Measurements from ENCODE around the gene ACKR4. TPM values are rescaled to one million over a fixed set of nuclear protein-coding genes. Genes with fewer than 3 reads are reported as not detected.

The ACKR4 gene
- total RNA-seq, result 10 to 100 TPM in 1 of 2 donors, 1 to 10 TPM in 1; 7.3 to 13.5 TPM

- TF ChIP-seq, protein P1, sequence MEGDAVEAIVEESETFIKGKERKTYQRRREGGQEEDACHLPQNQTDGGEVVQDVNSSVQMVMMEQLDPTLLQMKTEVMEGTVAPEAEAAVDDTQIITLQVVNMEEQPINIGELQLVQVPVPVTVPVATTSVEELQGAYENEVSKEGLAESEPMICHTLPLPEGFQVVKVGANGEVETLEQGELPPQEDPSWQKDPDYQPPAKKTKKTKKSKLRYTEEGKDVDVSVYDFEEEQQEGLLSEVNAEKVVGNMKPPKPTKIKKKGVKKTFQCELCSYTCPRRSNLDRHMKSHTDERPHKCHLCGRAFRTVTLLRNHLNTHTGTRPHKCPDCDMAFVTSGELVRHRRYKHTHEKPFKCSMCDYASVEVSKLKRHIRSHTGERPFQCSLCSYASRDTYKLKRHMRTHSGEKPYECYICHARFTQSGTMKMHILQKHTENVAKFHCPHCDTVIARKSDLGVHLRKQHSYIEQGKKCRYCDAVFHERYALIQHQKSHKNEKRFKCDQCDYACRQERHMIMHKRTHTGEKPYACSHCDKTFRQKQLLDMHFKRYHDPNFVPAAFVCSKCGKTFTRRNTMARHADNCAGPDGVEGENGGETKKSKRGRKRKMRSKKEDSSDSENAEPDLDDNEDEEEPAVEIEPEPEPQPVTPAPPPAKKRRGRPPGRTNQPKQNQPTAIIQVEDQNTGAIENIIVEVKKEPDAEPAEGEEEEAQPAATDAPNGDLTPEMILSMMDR (IDR thresholded peaks at IDR 0.05), result no peak
- Histone ChIP-seq H3K4me1 (ENCODE audit: control insufficient read depth in 1 of 2, low read depth in 2 of 2) (peaks cover 16 to 48% of the 10 kb centered on the region in 2 donors), H3K9me3 (no peaks in the 10 kb centered on the region), H3K36me3 (no peaks in the 10 kb centered on the region), H3K27me3 (replicated peaks; ENCODE audit: insufficient read depth) (no peaks in the 10 kb centered on the region), H3K27ac (peak within 1 kb of the TSS; percentile 19 to 64), H3K4me3 (peak within 1 kb of the TSS; percentile 68)
- ATAC-seq (ENCODE audit: insufficient number of reproducible peaks, low FRiP score, low read depth) (no peak), DNase-seq (ENCODE audit: low spot score) (no peak)
Observed at GRCh38 chr3:132596816-132597433, at the start of gene ACKR4. ACKR4 (plus strand) TSS chr3:132597270; CDS start chr3:132600398, 3,128 bp downstream.

GRCh38 chr3:132549169-132549568, 47.9 kb upstream of the ACKR4 start:
- peaks cover 18 to 22% of the 10 kb centered on the region in 2 donors for H3K4me1 ChIP-seq (ENCODE audit: control insufficient read depth in 1 of 2, low read depth in 2 of 2)
- no peaks in the 10 kb centered on the region for H3K9me3 ChIP-seq
- H3K4me3 ChIP-seq, result no peak overlapping the region
- no peaks in the 10 kb centered on the region for H3K36me3 ChIP-seq
- H3K27ac ChIP-seq, result no peak overlapping the region
- no peak for ATAC-seq (ENCODE audit: insufficient number of reproducible peaks, low FRiP score, low read depth)
- TF ChIP-seq, protein P1 (IDR thresholded peaks at IDR 0.05), result no peak
- DNase-seq (ENCODE audit: low spot score), result no peak
- no peaks in the 10 kb centered on the region for H3K27me3 ChIP-seq (replicated peaks; ENCODE audit: insufficient read depth)

GRCh38 chr3:132549890-132550578, 47.0 kb upstream of the ACKR4 start:
- Histone ChIP-seq H3K36me3 (no peaks in the 10 kb centered on the region), H3K4me1 (ENCODE audit: control insufficient read depth in 1 of 2, low read depth in 2 of 2) (peaks cover 18 to 22% of the 10 kb centered on the region in 2 donors), H3K27ac (peak overlapping the region; percentile 12 to 30), H3K27me3 (replicated peaks; ENCODE audit: insufficient read depth) (no peaks in the 10 kb centered on the region), H3K9me3 (no peaks in the 10 kb centered on the region), H3K4me3 (no peak overlapping the region)
- ATAC-seq (ENCODE audit: insufficient number of reproducible peaks, low FRiP score, low read depth) (no peak), DNase-seq (ENCODE audit: low spot score) (no peak)
- TF ChIP-seq, protein P1 (IDR thresholded peaks at IDR 0.05), result no peak

DNA sequence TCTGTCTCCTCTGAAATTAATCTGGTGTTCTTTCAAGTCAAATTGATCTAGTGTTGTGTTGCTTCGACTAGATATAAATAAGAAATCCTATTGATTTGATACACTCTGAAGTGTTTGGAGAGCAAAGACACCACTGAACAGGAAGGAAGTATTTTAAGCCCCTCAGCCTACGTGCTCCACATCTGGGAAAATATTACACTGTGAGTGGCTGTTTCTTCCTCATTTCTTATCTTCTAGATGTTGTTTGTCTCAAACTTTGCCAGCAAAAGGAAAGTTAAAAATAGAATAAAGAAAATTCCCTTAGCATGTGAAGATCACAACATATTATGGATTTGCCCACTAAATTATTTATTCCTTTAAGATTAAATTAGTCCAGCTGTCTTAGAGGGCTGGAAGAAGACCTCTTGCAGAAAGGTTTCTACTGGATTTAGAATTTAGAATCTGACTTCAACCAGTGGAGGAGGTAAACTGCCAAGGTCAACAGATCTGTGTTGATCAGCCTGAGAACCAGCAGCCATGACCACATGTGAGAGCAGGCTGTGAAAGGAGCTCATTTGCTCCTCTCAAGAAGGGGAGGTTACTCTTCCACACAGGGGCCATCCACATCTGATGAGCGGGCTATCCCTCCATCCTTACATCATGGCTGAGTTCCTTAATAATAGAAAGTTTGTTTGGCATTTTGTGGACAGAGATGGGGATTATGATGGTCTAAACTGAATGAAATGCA, 46.3 kb upstream of the ACKR4 start:
- peak overlapping the region; percentile 12 to 30 for H3K27ac ChIP-seq
- ATAC-seq (ENCODE audit: insufficient number of reproducible peaks, low FRiP score, low read depth), result peak; percentile 52

More for the DNA sequence above, 46.3 kb upstream of the ACKR4 start:
- DNase-seq (ENCODE audit: low spot score), result no peak
- TF ChIP-seq, protein P1 (IDR thresholded peaks at IDR 0.05), result no peak
- Histone ChIP-seq H3K4me3 (no peak overlapping the region), H3K36me3 (no peaks in the 10 kb centered on the region), H3K9me3 (no peaks in the 10 kb centered on the region), H3K4me1 (ENCODE audit: control insufficient read depth in 1 of 2, low read depth in 2 of 2) (peaks cover 18 to 19% of the 10 kb centered on the region in 2 donors), H3K27me3 (replicated peaks; ENCODE audit: insufficient read depth) (no peaks in the 10 kb centered on the region)
